ENCODE results near the gene LTC4S.
A peak's percentile ranks its signal among the peaks of the same experiment; 100 is the strongest.

The LTC4S gene

DNA sequence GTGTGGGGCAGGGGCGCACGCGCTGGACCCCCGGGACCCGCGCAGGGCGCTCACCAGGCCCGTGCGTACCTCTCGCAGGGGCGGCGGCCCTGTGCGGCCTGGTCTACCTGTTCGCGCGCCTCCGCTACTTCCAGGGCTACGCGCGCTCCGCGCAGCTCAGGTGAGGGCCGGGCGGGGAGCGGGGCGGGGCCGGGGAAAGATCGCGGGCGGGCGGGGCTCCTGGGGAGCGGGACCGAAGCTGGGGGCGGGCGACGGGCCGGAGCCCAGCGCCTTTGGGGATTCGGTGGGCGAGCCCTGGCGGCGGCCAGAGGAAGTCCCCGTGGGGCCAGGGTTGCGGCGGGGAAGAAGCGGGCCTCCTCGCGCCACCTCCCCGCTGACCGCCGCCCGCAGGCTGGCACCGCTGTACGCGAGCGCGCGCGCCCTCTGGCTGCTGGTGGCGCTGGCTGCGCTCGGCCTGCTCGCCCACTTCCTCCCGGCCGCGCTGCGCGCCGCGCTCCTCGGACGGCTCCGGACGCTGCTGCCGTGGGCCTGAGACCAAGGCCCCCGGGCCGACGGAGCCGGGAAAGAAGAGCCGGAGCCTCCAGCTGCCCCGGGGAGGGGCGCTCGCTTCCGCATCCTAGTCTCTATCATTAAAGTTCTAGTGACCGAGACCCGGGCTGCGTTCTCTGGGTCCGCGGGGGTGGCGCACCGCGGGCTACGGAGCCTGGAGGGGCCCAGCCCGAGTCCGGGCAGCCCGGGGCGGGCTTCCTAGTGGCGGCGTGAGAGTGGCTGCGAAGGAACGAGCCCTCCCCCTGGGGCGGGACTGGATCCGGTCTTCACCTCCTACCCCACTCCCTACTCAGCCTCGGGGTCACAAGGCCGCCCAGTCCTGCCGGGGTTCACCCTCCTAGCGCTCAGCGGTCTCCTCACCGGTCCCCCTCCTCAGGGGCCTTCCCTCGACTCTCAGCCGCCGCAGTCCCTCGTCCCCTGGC, 2.4 kb downstream of the LTC4S start:
- DNase-seq, result peak; percentile 67

DNA sequence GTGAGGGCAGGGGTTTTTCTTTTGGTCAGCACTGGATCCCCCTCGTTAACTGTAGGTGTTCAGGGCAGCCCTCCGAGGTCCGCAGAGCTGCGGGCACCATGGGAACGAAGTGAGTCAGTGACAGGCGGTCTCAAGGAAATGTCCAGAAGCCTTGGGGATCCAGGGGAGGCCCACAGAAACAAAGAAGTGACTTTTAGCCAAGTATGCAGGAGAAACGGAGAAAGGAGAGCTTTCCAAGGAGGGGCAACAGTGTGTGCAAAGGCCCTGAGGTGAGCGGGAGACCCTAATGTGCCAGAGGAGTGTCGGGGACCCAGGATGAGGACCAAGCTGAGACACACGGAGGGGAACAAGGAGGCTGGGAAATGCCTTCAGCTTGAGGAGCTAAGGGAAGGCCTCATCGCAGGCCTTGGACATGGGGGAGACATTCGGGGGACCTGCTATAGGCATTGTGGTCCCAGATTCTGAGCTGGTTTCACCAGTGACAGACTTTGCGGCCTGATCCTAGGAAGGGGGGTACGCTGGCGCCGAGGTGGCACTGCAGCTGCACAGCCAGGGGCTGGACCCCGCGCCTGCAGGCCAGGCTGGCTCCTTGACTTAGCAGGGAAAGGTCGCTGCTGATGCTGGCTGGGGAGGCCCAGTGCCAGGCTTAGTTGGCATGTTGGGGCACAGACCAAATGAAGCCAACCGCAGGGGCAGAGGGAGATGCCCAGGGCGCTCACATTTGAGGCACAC, 3.3 kb downstream of the LTC4S start:
- no peak for DNase-seq

DNA sequence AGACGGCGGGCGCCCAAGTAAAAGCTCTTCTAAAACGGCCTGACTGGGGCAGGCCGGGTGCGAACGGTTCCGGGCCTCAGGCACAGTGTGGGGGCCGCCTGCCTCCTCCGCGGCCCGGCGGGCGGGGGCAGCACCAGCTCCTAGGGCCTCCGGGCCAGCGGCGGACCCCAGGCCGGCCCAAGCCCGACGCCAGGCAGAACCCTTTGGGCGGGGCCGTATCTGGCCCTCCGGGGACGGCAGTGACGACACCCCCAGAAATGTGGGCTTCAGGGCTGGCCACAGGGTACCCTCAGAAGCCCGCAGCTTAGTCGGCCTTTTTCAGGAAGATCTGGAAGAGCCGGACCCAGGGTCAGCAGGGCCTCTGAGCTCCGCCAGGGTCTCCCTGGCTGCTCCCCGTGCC, 4.0 kb downstream of the LTC4S start:
- no peak for DNase-seq

DNA sequence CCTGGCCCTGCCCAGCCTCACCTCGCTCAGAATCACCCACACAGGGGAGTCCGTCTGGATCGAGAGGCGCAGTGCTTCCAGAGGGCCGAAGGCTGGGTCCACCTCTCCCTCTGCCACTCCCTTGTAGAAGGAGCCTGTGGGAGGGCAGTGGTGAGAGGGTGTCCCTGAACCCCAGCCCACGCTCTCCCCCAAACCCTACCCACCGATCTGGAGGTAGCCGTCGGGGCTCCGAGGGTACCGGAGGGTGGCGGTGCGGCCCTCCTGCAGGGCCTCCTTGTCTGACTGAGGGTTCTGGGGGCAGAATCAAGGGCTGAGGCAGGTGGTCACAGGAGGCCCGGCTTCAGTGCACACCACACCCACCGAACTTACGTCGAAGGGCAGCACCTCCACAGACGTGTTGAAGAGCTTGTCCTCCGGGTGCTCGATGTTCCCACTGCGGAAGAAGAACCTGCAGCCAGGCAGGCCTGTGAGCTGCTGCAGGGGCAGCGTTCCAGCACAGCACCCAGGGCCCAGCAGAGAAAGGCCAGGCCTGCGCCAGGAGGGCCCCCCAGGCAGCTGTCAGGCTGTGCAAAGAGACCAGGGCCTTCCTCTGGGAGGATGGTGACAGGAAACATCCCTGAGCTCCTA, 4.5 kb downstream of the LTC4S start:
- no peak for DNase-seq

DNA sequence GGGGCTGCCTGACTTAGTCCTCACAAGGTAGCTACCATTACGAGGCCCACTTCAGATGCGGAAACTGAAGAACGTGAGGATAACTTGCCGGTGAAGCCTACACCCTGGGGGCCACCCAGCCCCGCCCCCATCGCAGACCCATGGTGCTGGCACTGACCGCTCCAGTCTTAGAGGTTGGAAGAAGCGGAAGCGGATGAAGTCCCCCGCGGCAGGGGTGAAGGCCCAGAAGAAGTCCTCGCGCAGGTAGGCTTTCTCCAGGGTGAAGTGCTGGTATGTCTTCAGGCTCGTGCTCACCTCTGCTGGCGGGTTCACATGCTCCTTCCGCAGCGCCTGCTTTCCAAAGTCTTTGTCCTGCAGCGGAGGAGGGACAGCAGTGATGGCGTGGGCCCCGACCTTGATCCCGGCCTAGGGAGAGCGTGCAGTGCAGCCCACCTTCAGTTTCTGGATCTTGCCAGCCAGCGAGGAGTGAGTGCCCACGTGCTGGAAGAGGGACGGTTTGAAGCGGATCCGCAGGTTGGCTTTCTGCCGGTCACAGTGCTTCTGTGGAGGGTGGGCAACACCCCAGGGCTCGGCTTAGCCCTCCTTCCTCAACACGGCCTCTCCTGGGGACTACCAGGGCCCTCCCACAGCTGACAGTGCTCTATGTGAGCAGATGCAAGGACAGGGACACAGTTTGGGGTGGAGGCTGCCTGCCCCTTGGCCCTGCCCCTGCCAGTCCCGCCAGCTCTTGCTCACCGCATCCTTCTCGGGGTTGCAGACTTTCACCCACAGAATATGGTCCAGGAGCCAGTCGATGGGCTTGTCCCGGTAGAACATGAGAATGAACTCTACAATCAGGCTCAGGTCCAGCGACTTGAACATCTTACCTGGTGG, 5.2 kb downstream of the LTC4S start:
- no peak for DNase-seq

DNA sequence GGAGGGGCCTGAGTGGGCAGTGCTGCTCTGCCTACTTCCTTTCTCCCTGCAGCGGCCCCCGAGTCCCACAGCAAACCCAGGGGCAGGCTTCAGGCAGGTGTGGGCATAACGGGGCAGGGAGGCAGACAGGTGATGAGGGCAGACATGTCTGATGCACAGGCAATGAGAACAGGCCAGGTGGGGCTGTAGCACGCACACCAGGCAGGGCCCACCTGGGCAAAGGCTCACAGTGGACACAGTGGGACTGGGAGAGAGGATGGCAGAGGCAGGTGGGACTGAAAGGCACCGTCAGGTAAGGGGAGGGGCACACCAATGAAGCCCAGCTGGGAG, 5.8 kb downstream of the LTC4S start:
- no peak for DNase-seq

DNA sequence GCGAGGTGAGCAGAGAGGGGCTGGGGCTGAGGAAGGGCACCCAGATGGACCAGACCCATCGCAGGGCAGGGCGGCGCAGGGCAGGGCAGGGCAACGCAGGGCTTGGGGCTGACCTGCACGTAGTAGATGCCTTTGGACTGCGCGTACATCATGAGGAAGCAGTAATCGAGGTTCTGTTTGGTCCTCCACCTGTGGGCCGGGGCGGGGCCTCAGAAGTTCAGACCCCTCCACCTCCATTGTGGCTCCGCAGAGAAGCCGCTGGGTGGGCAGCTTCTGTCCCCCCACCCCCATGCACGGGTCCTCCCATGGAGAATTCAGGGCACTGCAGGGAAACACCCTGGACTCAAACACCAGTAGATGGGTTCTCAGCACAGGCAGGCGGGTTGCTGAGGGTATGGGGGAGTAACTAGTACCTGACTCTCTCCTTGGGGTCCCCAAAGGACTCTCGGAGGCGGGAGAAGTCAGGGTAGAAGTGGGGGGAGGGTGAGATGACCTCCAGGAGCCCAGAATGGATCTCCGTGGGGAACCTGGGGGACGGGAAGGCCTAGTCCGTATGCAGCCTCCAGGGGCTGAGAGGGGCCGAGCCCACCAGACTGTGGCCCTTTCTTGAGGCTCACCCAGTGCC, 6.4 kb downstream of the LTC4S start:
- DNase-seq, result no peak

DNA sequence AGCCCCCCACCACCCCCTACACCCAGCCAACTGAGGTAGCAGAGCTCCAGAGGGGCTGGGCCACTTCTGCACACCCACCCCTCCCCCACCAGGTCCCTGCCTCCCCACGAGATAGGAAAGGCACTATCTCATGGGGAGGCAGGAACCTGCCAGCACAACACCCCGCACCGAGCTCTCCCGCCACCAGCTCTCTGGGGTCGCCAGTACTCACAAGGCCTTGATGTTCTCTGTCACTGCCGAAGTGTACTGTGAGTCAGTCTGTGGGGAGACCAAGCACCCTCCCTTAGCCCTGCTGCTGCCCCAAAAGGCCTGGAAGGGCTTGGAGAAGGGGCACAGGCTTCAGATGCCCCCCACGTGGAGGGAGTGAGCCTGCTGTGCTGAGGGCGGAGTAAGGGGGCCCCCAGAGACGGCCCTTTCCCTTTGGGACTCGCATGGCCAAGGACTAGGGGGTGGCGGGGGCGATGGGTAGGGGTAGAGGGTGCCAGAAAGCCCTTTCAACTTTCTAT, 7.0 kb downstream of the LTC4S start:
- DNase-seq, result no peak

DNA sequence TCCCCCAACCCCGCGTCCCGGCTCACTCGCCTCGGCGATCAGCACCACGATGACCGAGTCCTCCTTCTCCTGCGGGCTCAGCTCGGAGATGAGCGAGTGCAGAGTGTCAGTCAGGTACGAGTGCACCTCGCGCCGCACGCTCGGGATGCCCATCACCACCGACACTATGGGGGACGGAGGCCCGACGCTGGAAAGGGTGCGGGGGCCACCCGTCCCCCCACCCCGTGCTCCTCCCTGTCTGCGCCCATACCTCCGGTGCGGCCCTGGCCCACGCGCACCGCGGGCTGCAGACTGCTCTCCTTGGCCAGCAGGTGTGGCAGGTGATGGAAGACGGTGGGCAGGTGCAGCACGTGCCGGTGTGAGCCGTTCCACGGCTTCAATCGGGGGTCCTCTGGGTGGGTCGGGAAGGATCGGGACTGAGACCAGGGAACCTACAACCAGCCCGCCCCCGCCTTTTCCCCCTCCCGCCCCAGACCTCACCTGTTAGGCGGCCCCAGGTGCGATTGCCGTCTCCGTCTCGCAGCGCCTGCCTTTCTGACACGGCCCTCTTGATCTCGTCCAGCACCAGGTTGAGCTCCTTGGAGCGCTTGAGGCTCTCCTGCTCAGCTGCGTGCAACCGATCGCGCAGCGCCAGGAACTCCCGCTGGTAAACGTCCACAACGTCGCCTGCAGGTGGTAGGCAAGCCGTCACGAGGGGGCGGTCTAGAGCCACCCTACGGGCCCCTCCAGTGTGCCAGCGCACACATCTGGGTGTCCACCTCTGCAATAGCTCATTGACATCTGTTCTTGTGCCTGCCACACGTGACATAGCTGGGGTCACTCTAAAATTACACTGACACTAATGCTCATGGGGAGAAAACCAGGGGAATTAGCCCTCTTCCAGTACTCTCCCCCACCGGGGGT, 7.8 kb downstream of the LTC4S start:
- peak; percentile 87 for DNase-seq

DNA sequence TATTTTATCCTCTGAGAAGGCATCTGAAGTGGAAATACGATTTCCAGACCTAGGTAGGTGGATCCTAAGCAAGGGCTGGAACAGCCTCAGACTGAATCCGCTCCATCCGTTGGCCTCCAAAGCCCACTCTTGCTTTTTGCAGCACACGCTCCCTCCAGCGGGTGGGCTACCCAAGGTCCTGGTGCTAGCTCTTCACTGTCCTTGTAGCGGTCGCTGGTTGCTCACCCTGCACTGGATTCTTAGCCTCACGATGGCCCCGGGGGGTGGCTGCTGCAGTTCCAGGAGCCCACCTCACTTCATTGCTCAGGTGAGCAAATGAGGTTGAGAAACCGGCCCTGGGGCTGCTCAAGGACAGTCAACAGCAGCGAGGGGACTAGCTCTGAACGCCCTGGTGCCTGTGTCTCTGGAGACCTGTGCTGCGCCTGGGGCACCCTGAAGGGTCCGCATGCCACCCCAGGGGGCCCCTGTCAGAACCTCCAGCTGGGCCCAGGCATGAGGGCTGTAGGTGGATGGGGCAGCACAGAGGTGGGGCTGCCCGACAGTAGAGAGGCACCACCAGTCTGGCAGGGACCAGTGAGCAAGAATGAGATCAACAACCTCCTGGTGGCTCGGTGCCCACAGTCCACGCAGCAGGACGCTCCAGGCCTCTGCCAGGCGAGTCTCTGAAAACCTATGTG, 8.6 kb downstream of the LTC4S start:
- DNase-seq, result no peak

DNA sequence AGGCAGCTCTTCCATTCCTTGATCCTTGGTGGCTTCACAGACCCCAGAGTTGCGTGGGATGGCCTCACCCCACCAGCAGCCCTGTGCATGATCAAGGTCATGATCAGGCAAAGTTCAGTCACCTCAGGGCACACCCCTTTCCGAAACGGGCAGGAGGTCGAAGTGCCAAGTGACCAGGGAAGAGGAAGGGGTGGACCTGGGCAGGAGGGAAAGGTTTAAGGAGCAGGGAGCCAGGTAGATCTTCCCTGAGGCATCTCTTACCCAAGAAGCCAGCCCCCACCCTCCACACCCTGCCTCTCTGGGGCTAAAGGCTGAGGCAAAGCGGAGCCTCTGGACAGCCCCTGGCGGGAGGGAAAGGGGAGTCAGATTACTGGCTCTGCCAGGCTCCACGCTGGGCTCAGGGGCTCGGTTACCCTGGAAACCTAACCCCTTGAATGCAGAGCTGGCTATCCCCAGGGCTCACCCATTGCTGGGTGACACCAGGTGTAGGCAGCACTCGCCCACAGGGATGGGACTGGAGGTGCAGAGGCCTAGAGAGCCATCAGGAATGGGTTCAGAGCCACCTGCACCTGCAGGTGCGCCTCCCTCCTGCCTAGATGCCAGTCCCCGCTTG, 9.3 kb downstream of the LTC4S start:
- DNase-seq, result no peak

DNA sequence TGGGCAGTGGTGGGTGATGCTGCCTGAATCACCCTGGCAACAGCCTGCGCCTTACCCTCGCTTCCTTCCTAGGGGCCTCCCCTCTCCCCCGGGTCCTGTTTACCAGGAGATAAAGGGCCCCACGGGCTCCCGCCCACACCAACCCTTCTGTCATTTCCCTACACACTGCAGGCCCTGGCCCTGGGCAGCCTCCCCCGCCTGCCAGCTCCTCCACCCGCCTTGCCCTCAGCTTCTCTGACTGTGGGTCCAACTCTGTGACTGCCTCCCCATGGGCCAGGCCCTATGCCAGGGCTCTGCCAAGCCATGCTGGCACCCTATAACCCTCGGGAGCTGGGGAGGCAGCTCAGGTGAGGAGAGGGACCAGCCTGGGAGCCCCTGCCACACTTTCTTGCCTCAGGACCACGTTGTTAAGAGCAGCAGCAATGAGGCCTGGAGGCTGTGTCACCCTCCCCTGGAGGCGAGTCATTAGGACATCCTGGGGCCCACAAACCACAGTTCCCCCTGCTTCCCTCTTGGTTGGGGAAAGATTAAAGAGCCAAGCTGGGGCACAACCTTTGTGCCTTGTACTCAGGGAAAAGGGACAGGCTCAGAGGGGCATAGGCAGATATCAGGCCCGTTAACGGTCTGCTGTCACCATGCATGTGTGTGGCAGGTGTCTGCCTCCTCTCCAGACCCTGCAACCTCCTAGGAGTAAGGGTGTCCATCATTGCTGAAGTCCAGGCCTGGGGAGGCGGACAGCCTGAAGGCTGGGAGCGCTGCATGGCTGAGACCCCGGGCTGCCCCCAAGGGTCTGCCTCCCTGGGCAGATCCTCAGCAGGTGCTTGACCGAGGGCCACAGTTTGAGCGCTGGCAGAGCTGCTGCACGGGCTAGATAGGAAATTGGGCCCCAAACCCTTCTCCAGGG, 10.1 kb downstream of the LTC4S start:
- peak; percentile 54 for DNase-seq

DNA sequence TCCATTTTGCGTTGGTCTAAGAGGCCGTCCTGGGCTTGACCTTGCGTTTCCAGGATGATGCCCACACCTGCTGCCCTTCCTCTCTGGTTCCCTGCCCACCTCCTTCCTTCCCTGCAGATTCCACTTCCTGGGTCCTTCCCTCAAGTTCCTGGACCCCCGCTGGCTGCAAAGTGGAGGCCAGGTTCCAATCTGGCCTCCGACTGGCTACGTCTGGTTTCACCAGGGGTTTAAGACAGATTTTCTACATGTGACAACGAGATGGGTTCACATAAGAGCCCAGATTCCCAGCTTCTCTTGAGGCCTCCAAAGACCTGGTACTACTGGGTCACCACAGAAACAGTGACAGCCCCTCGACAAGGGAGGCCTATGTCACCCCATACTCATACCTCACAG, 10.8 kb downstream of the LTC4S start:
- DNase-seq, result no peak

DNA sequence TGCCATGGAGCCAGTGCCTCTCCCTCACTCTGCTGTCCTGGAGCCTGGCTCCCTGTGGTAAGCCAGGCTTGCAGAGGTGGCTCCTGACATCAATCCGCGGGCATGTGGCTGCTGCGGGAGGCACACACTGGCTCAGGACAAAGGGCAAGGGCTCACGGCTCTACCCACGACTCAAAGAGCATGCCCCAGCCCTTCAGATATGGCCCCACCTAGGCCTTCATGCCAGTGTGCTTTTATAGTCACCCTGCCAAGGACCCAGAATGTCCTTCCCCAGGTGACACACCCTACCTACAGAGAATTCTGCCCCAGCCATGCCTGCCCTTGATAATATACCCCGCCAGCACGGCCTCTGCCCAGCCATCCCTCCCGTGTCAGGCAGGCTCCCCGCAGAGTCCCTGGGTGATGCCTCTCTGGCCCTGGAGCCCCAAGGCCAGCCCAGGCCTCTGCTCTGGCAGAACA, 11.3 kb downstream of the LTC4S start:
- DNase-seq, result no peak

DNA sequence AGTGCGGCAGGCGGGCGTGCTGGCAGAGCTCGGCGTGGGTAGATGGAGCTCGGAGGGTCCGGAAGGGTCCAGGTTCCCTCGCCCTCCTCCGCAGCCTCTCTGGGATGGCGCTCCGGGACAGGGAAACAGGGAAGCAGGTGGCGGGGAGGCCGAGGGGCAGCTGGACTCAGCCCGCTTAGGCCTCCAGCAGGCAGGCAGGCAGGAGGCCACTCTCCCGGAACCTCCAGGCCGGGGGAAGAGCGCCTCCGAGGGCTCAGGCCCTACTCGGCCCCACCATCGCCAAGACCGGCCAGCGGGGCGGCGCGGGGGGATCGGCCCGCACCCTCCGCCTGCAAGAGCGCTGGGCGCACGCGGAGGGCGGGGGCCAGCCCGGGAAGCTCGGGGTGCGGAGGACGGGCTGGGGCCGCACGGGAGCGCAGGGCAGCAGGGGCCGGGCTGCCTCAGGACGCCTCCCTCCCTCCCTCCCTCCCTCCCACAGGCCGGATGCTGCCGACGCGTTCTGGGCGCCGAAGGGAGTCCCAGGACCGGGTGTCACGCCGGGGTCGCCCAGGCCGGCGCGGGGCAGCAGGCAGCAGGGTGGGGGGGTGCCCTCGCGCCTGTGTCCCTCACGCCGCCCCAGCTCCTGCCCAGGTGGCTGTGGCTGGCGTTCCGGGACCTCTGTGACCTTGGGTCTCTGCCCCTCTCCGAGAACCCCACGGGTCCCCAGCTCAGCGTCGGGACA, 11.9 kb downstream of the LTC4S start:
- peak; percentile 26 for DNase-seq

DNA sequence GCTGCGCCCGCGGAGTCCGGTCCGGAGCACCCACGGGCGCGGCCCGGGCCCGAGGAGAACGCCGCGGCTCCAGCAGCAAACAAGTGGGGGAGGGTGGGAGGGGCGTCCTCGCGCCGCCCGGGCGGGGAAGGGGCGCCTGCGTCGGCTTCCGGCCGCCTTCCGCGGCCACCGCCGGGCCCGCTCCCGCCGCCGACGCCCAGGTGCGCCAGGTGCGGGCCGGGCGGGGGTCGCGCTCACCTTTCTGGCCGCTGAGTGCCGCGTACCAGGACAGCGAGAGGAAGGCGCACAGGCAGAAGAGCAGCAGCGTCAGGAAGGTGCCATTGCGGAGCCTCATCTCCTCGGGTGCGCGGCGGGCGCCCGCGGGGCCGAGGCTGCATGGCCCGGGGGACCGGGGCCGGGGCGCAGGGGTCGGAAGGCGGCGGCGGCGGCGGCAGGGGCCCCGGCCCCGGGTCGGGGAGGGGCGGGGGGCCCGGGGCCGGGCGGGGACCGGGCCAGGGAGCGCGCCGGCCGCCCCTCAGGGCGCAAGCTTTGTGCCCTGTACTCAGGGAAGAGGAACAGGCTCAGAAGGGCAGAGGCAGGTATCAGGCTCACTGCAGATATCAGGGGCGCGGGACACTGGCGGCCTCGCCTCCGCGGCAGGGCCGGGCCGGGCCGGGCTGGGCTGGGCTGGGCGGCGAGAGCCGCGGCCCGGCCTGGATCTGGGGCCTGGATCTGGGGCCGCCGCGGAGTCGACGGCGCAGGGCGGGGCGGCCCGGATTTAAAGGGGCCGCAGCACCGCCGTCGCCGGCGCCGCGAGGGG, 12.7 kb downstream of the LTC4S start, which contains the start of gene MGAT4B:
Gene MGAT4B, minus strand, starts transcription at position 617 of the 799 bp plus-strand sequence. Its CDS starts 283 bp downstream, at position 334.
- peak; percentile 62 for DNase-seq
